ENCODE data around the gene FAT2. TPM values are rescaled to one million over a fixed set of nuclear protein-coding genes. Genes with fewer than 3 reads are reported as not detected.

Gene FAT2
- total RNA-seq, 2 experiments from 2014 or later: not detected

DNA sequence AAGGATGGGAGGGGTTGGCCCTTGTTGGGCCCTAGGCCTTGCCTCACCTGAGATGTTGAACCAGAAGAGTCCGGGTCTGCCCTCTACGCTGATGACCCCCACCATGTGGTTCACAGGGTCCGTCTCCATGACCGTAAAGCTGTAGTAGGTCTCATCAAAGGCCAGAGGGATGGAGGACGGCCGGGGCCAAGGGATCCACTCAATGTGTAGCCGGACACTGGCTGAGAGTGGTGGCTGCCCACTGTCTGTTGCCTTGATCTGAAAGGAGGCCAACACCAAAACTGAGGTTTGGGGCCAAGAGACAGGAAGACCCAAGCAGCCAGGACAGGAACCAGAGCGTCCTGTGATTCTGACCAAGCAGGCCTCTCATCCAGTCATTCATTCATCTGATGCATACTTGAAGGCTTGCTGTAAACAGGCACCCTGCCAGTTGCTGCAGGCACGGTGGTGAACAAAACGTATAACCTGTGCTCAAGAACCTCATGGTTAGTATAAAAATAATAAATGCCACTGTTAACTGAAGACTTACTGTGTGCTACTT is 37.9 kb downstream of the FAT2 start:
- ChIA-PET POLR2A (no interaction called here), CTCF (ENCODE audit: unreplicated experiment) (no interaction called here)
- Histone ChIP-seq H3K36me3 (ENCODE audit: insufficient read depth, low read length) (no peaks in the 10 kb centered on the region), H4K20me1 (ENCODE audit: insufficient read depth, low read length) (no peaks in the 10 kb centered on the region), H2AFZ (ENCODE audit: low read length) (no peak overlapping the region), H3K9me2 (ENCODE audit: insufficient read depth, low read length) (no peaks in the 10 kb centered on the region), H3K4me2 (ENCODE audit: low read length) (no peak overlapping the region), H3K27ac (ENCODE audit: low read depth, low read length, poor library complexity, severe bottlenecking) (no peak overlapping the region), H3K4me1 (ENCODE audit: insufficient read depth, low read length, poor library complexity, severe bottlenecking) (peaks cover 5% of the 10 kb centered on the region), H3K79me2 (ENCODE audit: insufficient read depth, low read depth, low read length) (no peaks in the 10 kb centered on the region), H3K9me3 (ENCODE audit: low read length) (no peaks in the 10 kb centered on the region), H3K4me3 (ENCODE audit: low read depth, low read length, poor library complexity, severe bottlenecking) (no peak overlapping the region)
- no peak for TF ChIP-seq EZH2phosphoT487 (IDR thresholded peaks at IDR 0.05; ENCODE audit: borderline replicate concordance, low read depth, low read length)
- TF ChIP-seq CTCF (conservative IDR thresholded peaks at IDR 0.05; ENCODE audit: low read length): no peak
- intact Hi-C loops (cut with micrococcal nuclease; ENCODE audit: unreplicated experiment): no loop called here
- no peak for DNase-seq (ENCODE audit: low spot score)
- no TSS peak for BruUV-seq (replicated peaks)

- Histone ChIP-seq H3K79me2 (ENCODE audit: insufficient read depth, low read depth, low read length) (no peaks in the 10 kb centered on the region), H2AFZ (ENCODE audit: low read length) (no peak overlapping the region), H3K27ac (ENCODE audit: low read depth, low read length, poor library complexity, severe bottlenecking) (no peak overlapping the region), H3K36me3 (ENCODE audit: insufficient read depth, low read length) (no peaks in the 10 kb centered on the region), H4K20me1 (ENCODE audit: insufficient read depth, low read length) (no peaks in the 10 kb centered on the region), H3K9me3 (ENCODE audit: low read length) (no peaks in the 10 kb centered on the region), H3K4me1 (ENCODE audit: insufficient read depth, low read length, poor library complexity, severe bottlenecking) (peaks cover 4% of the 10 kb centered on the region), H3K9me2 (ENCODE audit: insufficient read depth, low read length) (no peaks in the 10 kb centered on the region), H3K4me2 (ENCODE audit: low read length) (no peak overlapping the region), H3K4me3 (ENCODE audit: low read depth, low read length, poor library complexity, severe bottlenecking) (no peak overlapping the region)
- DNase-seq (ENCODE audit: low spot score): no peak
- POLR2A ChIA-PET: no interaction called here
- CTCF ChIA-PET (ENCODE audit: unreplicated experiment): no interaction called here
- TF ChIP-seq CTCF (conservative IDR thresholded peaks at IDR 0.05; ENCODE audit: low read length) (no peak), EZH2phosphoT487 (IDR thresholded peaks at IDR 0.05; ENCODE audit: borderline replicate concordance, low read depth, low read length) (no peak)
- intact Hi-C loops (cut with micrococcal nuclease; ENCODE audit: unreplicated experiment): no loop called here
- no TSS peak for BruUV-seq (replicated peaks)
These were observed 39.1 kb downstream of the FAT2 start for GRCh38 chr5:151551985-151552384.

DNA sequence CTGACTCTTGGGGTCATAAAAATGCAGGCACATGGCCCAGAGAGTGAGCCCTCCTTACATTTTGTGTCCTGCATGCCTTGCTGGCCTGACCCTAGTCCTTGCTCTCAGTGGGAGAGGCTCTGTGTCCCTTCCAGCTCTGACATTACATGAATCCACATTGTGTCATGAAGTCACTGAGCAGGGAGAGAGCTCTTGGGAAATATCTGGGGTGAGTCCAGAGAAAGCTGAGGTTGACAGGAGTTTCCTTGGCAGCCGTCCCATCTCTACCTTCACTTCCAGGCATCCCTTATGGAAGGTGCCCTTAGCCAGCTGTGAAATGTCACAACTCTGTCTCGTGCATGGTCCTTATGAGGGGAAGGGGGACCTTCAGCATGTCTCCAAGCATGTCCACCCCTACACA is 41.0 kb downstream of the FAT2 start:
- Histone ChIP-seq H3K79me2 (ENCODE audit: insufficient read depth, low read depth, low read length) (no peaks in the 10 kb centered on the region), H3K4me2 (ENCODE audit: low read length) (no peak overlapping the region), H2AFZ (ENCODE audit: low read length) (no peak overlapping the region), H4K20me1 (ENCODE audit: insufficient read depth, low read length) (no peaks in the 10 kb centered on the region), H3K9me2 (ENCODE audit: insufficient read depth, low read length) (no peaks in the 10 kb centered on the region), H3K9me3 (ENCODE audit: low read length) (no peaks in the 10 kb centered on the region), H3K27ac (ENCODE audit: low read depth, low read length, poor library complexity, severe bottlenecking) (no peak overlapping the region), H3K4me1 (ENCODE audit: insufficient read depth, low read length, poor library complexity, severe bottlenecking) (no peaks in the 10 kb centered on the region), H3K4me3 (ENCODE audit: low read depth, low read length, poor library complexity, severe bottlenecking) (no peak overlapping the region), H3K36me3 (ENCODE audit: insufficient read depth, low read length) (no peaks in the 10 kb centered on the region)
- BruUV-seq (replicated peaks): no TSS peak
- TF ChIP-seq EZH2phosphoT487 (IDR thresholded peaks at IDR 0.05; ENCODE audit: borderline replicate concordance, low read depth, low read length): no peak
- TF ChIP-seq CTCF (conservative IDR thresholded peaks at IDR 0.05; ENCODE audit: low read length): no peak
- intact Hi-C loops (cut with micrococcal nuclease; ENCODE audit: unreplicated experiment): no loop called here
- no peak for DNase-seq (ENCODE audit: low spot score)
- CTCF ChIA-PET (ENCODE audit: unreplicated experiment): no interaction called here
- POLR2A ChIA-PET: interaction anchor here (0.5 to 0.6 kb wide), 2 partner anchors 179 to 302 kb away, joined by 3 to 4 read pairs; no protein-coding TSS in a partner anchor

Measured in OCI-LY7 (cell line).